Fibroblast of skin of left biceps (primary cell): ENCODE data around the gene KPNA6.
"Not testable (repeated sequence)": the region's sequence is repeated elsewhere in the genome, so short reads cannot be mapped to it uniquely, and the experiment has no call there.

Experiments used
- DNase-seq, 2 experiments: peaks; one replicate each; pipeline ENCODE4 v3.0.0-alpha.2; 2013; ENCODE audit warnings: low read depth in 2 of 2

The KPNA6 gene

DNA sequence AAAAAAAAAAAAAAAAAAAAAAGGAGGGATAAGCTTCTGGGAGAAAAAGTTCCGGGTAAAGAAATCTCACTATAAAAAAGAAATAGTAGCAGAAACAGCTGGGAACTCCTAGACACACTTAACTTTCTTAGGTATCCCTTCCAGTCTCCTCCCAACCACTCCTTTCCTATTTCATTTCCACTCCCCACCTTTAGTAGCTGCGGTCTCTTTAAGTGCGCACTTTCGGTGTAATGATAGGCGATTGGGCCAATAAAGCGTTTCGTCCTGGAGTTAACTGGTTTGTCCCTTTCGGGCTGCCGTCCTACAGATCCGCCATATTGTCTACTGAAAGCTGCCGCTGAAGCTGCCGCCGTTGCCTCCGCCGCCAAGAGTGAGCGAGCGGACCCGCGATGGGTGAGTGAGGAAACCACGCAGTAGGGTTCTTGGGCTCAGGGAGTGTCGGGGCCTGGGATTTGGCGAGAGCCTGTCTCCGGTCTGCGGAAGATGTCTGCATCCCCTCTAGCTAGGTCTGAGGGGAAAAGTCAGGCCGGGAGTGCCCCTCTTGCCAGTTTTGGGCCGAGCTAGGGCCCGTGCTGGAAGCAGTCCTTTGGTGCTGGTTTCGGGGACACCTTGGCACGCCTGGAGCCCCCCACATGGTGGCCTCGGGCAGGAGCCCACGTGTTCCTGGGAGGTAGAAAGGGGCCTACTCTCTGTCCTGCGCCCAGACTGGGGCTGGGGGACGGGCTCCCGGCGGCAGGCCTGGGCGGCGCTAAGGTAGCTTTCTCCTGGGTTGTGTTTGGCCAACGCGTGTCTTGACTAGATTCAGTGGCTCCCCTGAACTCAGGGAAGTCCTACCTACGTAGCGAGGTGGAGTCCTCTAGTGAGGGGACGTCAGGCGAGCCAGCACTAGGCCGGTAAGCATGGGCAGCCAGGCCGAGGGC, at the start of gene KPNA6:
Gene KPNA6, plus strand, starts transcription at position 315 of the 920 bp plus-strand sequence. Its CDS starts 75 bp downstream, at position 390.
- peak; percentile 91 to 92 for DNase-seq

GRCh38 chr1:32060914-32061313, 46.9 kb upstream of the KPNA6 start:
- DNase-seq, result no peak

- no peak for DNase-seq
Measured at GRCh38 chr1:32062867-32063230, 45.0 kb upstream of the KPNA6 start.

DNA sequence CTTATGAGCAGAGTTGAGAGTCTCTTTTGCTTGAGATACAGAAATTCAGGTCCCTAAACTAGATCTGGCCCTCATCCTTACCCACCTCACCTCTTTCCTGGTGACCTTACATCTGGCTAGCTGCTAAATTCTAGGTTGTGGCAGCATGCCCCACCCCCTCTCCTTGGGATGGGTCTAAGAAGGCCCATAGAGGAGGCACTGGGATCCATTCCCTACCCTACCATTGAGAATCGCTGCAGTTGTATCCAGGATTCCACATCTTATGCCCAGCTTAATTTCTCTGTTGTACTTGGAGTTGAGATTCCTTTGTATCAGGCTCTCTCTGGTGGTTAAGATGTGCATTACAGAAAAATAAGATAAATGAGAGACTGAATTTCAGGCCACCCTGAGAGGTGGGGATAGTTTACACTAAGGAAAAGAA, 44.6 kb upstream of the KPNA6 start:
- DNase-seq, result no peak

- DNase-seq, result not testable (repeated sequence)
Measured at GRCh38 chr1:32065613-32066488, 42.0 kb upstream of the KPNA6 start.

- no peak for DNase-seq
Measured at GRCh38 chr1:32066489-32066873, 41.4 kb upstream of the KPNA6 start.

DNA sequence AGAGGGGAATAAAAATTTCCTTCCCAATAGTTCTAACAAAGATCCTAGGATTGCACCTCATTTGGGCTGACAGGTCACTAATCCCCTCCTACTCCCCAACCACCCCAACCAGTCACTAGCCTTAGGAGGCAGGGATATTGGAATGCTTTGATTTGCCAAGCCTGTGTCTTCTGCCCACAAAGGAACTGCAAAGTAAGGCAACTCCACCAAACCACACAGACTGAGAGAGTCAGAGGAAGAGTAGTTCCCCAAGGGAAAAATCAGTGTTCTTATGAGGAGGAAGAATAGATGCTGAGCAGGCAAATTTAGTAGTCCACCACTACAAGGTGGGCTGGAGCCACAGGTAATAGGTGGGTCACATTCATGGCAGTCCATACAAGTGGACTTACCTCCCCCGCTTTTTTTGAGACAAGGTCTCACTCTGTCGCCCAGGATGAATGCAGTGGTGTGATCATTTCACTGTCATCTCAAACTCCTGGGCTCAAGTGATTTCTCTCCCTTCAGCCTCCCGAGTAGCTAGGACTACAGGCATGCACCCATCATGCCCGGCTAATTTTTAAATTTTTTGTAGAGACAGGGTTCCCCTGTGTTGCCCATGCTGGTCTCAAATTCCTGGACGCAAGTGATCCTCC, 38.8 kb upstream of the KPNA6 start:
- DNase-seq, result no peak

- DNase-seq, result no peak
Measured at GRCh38 chr1:32071758-32072621, 35.9 kb upstream of the KPNA6 start.

- peak; percentile 87 to 91 for DNase-seq
Measured at GRCh38 chr1:32072622-32073298, 35.1 kb upstream of the KPNA6 start, which contains the start of gene TMEM39B. Gene TMEM39B (plus strand): TSS chr1:32072939. CDS start chr1:32073048, 109 bp downstream.

- DNase-seq, result no peak
Measured at GRCh38 chr1:32073299-32074229, 34.3 kb upstream of the KPNA6 start.

GRCh38 chr1:32074841-32075240, 33.0 kb upstream of the KPNA6 start:
- DNase-seq, result no peak

GRCh38 chr1:32077451-32077850, 30.4 kb upstream of the KPNA6 start:
- no peak for DNase-seq

DNA sequence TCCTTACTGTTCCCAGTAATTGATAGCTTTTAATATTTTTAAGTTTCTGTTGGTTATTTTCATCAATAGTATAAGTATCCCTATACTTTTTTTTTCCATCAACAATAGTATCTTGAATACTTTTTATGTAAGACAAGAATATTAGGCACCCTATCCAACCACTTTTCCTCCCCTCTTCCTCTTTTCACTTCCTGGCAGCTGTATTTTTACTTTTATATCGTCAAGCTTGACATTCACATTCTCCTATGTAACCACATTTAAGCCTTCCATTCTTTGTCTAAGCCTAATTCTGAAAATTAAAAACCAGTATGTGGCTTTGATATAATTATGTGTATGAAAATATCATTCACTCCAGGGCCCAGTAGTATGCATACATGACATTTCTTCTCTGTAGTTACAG, 25.8 kb upstream of the KPNA6 start:
- DNase-seq, result no peak

- not testable (repeated sequence) for DNase-seq
Measured at GRCh38 chr1:32086381-32086780, 21.5 kb upstream of the KPNA6 start.

DNA sequence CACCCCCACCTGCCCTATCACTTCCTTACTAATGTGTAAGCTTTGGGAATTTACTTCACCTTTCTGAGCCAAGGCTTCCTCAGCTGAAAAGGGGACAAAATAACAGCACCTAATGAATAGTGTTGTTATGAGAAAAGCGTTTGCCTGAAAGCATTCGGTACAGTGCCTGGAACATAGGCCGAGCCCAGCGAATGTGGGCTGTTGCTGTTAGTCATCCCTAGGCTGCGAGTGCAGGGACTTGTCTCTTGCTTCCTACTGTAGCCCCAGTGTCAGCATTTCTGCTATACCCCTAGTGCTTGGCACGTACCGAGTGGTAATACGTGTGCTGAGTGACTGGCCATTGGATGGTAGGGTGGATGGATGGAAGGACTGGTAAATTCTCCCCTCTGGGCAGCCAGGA, 16.7 kb upstream of the KPNA6 start:
- DNase-seq, result no peak

DNA sequence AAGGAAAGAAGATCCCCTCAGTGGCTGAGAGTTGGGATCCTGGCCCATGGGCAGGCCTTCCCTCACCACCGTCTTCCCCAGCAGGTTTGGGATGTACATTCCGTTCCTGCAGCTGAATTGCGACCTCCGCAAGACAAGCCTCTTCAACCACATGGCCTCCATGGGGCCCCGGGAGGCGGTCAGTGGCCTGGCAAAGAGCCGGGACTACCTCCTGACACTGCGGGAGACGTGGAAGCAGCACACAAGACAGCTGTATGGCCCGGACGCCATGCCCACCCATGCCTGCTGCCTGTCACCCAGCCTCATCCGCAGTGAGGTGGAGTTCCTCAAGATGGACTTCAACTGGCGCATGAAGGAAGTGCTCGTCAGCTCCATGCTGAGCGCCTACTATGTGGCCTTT, 16.3 kb upstream of the KPNA6 start:
- DNase-seq, result no peak

- DNase-seq, result no peak
Measured at GRCh38 chr1:32094746-32095521, 12.9 kb upstream of the KPNA6 start.

DNA sequence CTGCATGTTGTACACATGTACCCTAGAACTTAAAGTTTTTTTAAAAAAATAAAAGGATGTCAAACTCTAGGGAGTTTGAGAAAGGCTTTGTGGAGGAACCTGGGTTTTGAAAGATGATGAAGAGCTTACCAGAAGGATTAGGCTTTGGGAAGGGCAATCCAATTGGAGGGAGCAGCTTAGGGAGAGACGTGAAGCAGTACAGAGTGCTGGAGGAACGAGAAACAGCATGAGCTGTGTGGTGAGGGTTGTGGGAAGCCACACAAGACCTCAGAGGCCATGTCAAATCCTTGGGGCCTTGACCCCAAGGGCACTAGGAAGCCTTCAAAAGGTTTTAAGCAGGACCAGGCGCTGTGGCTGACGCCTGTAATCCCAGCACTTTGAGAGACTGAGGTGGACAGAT, 8.4 kb upstream of the KPNA6 start:
- no peak for DNase-seq

- no peak for DNase-seq
Measured at GRCh38 chr1:32100359-32100758, 7.5 kb upstream of the KPNA6 start.
